ENCODE results near the gene GLUD1.
"Not testable (repeated sequence)": the region's sequence is repeated elsewhere in the genome, so short reads cannot be mapped to it uniquely, and the experiment has no call there.

GRCh38 chr10:87019504-87019903 lies 75.1 kb downstream of the GLUD1 start:
- TF ChIP-seq ISL1 (CRISPR knock-in tag; IDR thresholded peaks at IDR 0.05); ZNF565 (CRISPR knock-in tag; conservative IDR thresholded peaks at IDR 0.05; ENCODE audit: low read depth): not testable (repeated sequence)

All from SK-N-SH treated with all-trans-retinoic acid at 6 μM for 48 hours (cell line).